Adipocyte (in vitro differentiated cells): ENCODE results near the gene TP53RK.

Experiments
- DNase-seq: peaks from one replicate; pipeline ENCODE4 v3.0.0-alpha.2; 2015; ENCODE audit warnings: low read depth
- H3K27me3 ChIP-seq: replicated peaks from 2 replicates; pipeline ENCODE4 v1.7.0; 2013; ENCODE audit warnings: mild to moderate bottlenecking, low read length, moderate library complexity; ENCODE audit not compliant: control insufficient read depth, insufficient read depth
- H3K36me3 ChIP-seq: 2 replicates; pipeline ENCODE4 v1.7.0; 2013; ENCODE audit warnings: low read length, mild to moderate bottlenecking, moderate library complexity; ENCODE audit not compliant: control insufficient read depth, insufficient read depth, severe bottlenecking
- H3K4me1 ChIP-seq: 2 replicates; pipeline ENCODE4 v1.7.0; 2013; ENCODE audit warnings: mild to moderate bottlenecking, low read length, moderate library complexity; ENCODE audit not compliant: control insufficient read depth, insufficient read depth
- H3K4me3 ChIP-seq: 2 replicates; pipeline ENCODE4 v1.7.0; 2013; ENCODE audit warnings: mild to moderate bottlenecking, low read length, moderate library complexity
- H3K9ac ChIP-seq: 2 replicates; pipeline ENCODE4 v1.7.0; 2013; ENCODE audit warnings: mild to moderate bottlenecking, low read length, moderate library complexity
- H3K9me3 ChIP-seq: 2 replicates; pipeline ENCODE4 v1.7.0; 2013; ENCODE audit warnings: mild to moderate bottlenecking, low read length, moderate library complexity; ENCODE audit not compliant: control insufficient read depth

Gene TP53RK

DNA sequence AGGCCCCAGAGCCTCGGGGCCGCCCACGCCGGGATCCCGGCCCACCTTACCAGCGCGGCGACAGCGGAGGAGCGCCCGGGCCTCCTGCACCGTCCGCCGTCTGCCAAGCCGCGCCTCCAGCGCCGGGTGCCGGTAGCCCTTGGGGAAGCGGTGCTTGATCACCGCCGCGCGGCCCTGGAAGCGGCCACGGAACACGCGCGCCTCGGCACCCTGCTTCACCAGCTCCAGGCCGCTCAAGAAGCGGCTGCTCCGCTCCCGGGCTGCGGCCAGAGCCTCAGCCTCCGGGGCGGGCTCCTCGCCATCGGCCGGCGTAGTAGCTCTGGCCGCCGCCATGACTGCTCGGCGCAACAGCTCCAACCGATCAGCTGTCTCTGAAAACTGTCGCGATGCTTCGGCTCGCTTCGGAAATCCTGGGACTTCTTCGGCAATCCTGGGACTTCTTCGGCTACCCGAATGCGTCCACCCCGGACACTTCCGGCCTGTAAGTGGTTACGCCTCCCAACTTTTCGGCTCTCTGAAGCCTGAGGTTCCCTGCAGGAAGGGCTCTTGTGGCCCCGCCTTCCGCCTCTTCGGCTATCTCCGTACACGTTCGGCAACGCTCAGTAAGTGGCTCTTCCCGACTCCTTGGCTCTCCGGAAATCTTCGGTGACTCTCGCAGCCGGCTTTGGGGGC is at the start of gene TP53RK:
TSS of gene TP53RK (minus strand) at position 363 of the 672 bp plus-strand sequence. CDS start at position 333, 30 bp downstream.
- H3K36me3 ChIP-seq = peaks cover 22% of the 10 kb centered on the region
- peaks cover 35% of the 10 kb centered on the region for H3K4me1 ChIP-seq
- H3K27me3 ChIP-seq = no peaks in the 10 kb centered on the region
- peak within 1 kb of the TSS; percentile 95 for H3K9ac ChIP-seq
- no peaks in the 10 kb centered on the region for H3K9me3 ChIP-seq
- H3K4me3 ChIP-seq = peak within 1 kb of the TSS; percentile 97
- DNase-seq = peak; percentile 100

DNA sequence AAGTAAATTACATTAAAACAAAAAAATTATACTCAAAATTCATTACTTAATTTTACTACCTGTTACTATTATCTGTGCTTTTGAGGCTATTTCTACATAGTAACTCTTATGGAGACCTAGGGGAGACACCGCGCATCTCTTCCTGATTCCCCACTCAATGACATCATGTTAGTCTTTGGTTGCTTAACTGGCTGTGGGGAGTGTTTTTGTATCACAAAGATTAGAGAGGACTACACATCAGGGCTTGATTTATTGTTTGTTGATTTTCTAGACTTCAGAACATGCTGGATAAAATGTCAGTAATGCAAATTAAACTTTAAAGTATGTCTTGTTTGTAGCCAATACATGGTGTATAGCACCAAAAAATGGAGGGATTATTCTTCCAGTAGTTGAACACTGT is 46.2 kb upstream of the TP53RK start:
- no peak overlapping the region for H3K4me3 ChIP-seq
- H3K36me3 ChIP-seq = peaks cover 57% of the 10 kb centered on the region
- no peak for DNase-seq
- H3K9ac ChIP-seq = no peak overlapping the region
- H3K4me1 ChIP-seq = no peaks in the 10 kb centered on the region
- no peaks in the 10 kb centered on the region for H3K27me3 ChIP-seq
- H3K9me3 ChIP-seq = no peaks in the 10 kb centered on the region

GRCh38 chr20:46731770-46732169 is 42.5 kb upstream of the TP53RK start:
- Histone ChIP-seq H3K4me3 (no peak overlapping the region), H3K4me1 (no peaks in the 10 kb centered on the region), H3K27me3 (no peaks in the 10 kb centered on the region), H3K9me3 (no peaks in the 10 kb centered on the region), H3K9ac (no peak overlapping the region), H3K36me3 (peaks cover 85% of the 10 kb centered on the region)
- DNase-seq = no peak

DNA sequence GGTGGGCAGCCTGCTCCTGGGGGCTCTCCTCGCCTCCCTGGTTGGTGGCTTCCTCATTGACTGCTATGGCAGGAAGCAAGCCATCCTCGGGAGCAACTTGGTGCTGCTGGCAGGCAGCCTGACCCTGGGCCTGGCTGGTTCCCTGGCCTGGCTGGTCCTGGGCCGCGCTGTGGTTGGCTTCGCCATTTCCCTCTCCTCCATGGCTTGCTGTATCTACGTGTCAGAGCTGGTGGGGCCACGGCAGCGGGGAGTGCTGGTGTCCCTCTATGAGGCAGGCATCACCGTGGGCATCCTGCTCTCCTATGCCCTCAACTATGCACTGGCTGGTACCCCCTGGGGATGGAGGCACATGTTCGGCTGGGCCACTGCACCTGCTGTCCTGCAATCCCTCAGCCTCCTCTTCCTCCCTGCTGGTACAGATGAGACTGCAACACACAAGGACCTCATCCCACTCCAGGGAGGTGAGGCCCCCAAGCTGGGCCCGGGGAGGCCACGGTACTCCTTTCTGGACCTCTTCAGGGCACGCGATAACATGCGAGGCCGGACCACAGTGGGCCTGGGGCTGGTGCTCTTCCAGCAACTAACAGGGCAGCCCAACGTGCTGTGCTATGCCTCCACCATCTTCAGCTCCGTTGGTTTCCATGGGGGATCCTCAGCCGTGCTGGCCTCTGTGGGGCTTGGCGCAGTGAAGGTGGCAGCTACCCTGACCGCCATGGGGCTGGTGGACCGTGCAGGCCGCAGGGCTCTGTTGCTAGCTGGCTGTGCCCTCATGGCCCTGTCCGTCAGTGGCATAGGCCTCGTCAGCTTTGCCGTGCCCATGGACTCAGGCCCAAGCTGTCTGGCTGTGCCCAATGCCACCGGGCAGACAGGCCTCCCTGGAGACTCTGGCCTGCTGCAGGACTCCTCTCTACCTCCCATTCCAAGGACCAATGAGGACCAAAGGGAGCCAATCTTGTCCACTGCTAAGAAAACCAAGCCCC is 36.2 kb upstream of the TP53RK start:
- H3K9me3 ChIP-seq = peaks cover 8% of the 10 kb centered on the region
- H3K9ac ChIP-seq = no peak overlapping the region
- no peak for DNase-seq
- no peaks in the 10 kb centered on the region for H3K4me1 ChIP-seq
- peaks cover 67% of the 10 kb centered on the region for H3K36me3 ChIP-seq
- H3K27me3 ChIP-seq = no peaks in the 10 kb centered on the region
- no peak overlapping the region for H3K4me3 ChIP-seq

- no peak overlapping the region for H3K4me3 ChIP-seq
- H3K27me3 ChIP-seq = no peaks in the 10 kb centered on the region
- no peak for DNase-seq
- H3K9me3 ChIP-seq = peaks cover 9% of the 10 kb centered on the region
- H3K4me1 ChIP-seq = no peaks in the 10 kb centered on the region
- H3K36me3 ChIP-seq = peaks cover 70% of the 10 kb centered on the region
- no peak overlapping the region for H3K9ac ChIP-seq
These were observed 35.2 kb upstream of the TP53RK start for GRCh38 chr20:46724343-46724959.

DNA sequence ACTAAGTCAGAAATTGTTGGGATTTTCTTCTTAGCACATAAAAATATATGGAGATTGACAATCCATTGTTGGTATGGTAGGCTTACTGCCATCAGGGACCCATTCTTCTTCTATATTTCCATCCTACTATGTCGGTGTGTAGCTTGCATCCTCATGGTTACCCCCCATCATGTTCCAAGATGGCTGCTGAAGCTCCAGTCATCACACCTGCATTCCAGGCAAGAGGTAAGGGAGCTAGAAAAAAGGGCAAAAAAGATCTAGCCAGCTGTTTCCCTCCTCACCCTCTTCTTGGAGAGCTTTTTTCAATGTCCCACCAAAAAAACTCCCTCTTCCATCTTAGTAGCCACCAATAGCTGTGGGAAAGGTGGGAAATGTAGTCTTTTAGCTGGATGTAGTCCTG is 33.8 kb upstream of the TP53RK start:
- no peaks in the 10 kb centered on the region for H3K27me3 ChIP-seq
- no peak overlapping the region for H3K9ac ChIP-seq
- no peaks in the 10 kb centered on the region for H3K4me1 ChIP-seq
- no peak overlapping the region for H3K4me3 ChIP-seq
- no peak for DNase-seq
- peaks cover 61% of the 10 kb centered on the region for H3K36me3 ChIP-seq
- H3K9me3 ChIP-seq = peaks cover 9% of the 10 kb centered on the region

DNA sequence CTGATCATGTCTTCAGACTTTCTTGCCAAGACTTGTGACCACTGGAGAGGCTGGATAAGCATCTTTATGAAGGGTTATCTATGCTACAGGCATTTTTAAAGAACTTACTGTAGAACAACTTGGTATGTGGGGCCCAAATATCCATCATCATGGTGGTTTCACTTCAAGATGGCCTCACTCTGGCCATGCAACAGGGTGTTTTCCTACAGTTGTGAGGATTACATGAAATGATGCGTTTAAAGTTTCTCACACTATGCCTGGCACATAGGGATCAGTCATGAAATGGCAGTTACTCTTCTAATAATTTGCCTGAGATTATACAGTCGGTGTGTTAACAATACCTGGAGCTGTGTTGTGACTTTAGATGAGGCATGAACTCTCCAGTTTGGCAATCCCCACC is 33.2 kb upstream of the TP53RK start:
- Histone ChIP-seq H3K4me3 (no peak overlapping the region), H3K27me3 (no peaks in the 10 kb centered on the region), H3K9ac (no peak overlapping the region), H3K36me3 (peaks cover 55% of the 10 kb centered on the region), H3K9me3 (peaks cover 9% of the 10 kb centered on the region), H3K4me1 (no peaks in the 10 kb centered on the region)
- DNase-seq = no peak

GRCh38 chr20:46721476-46721875 is 32.2 kb upstream of the TP53RK start:
- no peaks in the 10 kb centered on the region for H3K4me1 ChIP-seq
- no peaks in the 10 kb centered on the region for H3K27me3 ChIP-seq
- no peak overlapping the region for H3K9ac ChIP-seq
- peaks cover 9% of the 10 kb centered on the region for H3K9me3 ChIP-seq
- no peak overlapping the region for H3K4me3 ChIP-seq
- H3K36me3 ChIP-seq = peaks cover 48% of the 10 kb centered on the region
- no peak for DNase-seq

DNA sequence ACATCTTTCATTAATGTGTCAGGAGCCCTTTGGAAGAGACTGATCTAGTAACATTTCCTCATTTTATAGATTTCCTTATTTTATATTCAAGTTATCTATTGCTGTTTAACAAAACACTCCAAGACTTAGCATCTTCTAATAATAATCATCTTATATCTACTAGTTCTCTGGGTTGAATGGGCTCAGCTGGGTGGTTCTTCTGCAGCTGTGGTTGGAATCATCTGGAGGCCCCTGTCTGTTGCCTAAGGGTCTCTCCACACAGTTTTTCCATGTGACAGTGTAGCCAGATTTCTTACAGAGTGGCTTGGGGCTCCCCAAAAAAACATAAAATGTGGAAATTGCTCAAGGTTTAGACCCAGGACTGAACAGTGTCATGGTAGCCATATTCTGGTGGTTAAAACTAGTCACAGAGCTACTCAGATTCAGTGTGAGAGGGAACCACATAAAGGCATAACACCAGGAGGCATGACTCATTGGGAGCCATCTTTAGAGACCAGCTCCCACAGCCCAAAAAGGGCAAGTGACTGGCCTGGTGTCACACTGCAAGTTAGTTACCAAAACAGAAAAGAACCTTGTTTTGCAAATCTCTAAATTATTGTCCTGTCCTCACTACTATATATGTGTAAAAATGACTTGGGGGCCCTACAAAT is 31.7 kb upstream of the TP53RK start:
- Histone ChIP-seq H3K9ac (no peak overlapping the region), H3K4me3 (no peak overlapping the region), H3K9me3 (peaks cover 9% of the 10 kb centered on the region), H3K36me3 (peaks cover 42% of the 10 kb centered on the region), H3K27me3 (no peaks in the 10 kb centered on the region), H3K4me1 (peaks cover under 1% of the 10 kb centered on the region)
- no peak for DNase-seq

- H3K9me3 ChIP-seq = peaks cover 9% of the 10 kb centered on the region
- no peak for DNase-seq
- H3K36me3 ChIP-seq = peaks cover 33% of the 10 kb centered on the region
- H3K4me1 ChIP-seq = peaks cover 10% of the 10 kb centered on the region
- H3K4me3 ChIP-seq = no peak overlapping the region
- no peaks in the 10 kb centered on the region for H3K27me3 ChIP-seq
- no peak overlapping the region for H3K9ac ChIP-seq
These were observed 30.8 kb upstream of the TP53RK start for GRCh38 chr20:46720019-46720418.
